ENCODE data around the gene THAP10.

The THAP10 gene

DNA sequence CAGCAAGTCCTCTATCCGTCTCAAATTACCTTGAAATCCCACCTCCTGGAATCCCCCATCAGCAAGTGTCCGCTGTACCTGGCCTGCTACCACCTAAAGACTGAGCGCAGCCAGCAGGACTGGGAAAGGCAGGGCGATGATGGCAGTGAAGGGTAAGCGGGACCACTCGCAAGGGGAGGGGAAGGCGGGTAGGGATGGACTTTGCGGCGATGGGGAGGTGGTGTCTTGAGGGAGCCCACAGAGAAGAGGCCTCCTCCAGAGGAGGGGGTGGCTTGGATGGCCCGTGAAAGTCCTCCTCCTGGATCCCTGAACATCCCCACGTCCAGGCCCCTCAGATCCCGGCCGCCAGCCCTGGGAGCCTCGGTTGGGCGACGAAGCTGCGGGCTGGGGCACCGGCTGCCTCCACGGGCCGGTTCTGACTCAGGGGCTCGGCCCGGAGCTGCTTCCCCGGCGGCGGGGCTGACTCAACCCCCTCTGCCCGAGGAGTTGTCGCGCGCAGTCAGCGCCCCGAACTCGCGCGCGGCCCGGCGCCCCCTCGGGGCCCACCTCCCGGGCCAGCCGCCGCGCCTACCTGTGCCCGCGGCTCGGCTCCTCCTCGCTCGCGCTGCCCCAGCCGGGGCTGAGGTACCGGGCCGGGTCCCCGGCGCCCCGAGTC is 38.8 kb downstream of the THAP10 start:
- no peak for DNase-seq

DNA sequence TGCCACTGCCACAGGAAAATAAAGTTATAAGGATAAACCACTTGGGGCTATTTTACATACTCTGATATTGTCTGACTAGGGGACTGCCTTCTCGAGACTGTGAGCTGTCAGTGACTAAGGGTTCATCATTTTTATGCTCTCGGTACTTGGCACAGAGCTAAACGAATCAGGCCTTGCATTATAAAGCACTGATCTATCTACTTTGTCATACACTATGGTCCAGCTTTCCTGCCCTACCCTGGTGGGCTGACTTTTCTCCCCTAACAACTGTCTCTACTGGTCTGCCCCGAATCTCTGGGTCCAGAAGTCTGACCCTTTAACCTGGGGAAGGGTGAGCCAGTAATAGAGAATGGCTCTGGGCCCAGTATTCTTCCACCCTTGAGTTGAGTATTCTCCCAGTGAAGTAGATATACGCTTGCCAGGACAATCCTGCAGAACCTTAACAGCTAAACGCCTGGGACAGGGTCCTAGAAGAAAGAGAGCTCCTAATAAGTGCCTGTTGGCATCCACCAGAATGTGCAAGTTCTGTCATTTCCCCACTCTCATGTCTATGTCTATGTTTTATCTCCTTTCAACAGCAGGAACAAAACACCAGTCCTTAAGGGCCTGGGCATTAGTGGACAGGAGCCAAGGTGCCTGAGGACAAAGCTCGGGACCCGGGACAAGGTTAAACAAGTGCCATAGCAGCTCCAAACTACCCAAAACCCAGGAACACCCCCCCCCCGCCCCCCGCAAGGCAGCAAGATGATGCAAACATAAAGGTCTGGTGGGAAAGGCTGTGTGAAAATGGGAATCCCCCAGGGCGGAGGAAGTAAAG is 39.5 kb downstream of the THAP10 start:
- no peak for DNase-seq

DNA sequence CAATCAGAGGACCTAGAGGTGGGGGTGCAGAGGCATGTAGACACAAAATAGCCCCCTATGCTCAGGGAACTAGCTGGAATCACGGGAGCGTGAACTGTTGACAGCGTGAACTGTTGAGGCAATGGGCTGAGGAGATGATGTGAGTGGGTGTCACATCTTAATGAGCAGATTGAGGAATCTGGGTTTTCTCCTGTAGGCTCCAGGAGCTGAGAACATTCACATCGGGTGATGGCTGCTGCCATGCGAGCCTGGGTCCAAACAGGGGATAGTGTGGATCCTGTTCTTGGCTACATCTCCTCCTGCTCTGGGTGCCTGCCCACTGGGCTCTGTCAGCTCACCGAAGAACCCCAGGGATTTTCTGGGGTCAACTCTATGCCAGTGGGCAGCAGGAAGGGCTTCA is 40.3 kb downstream of the THAP10 start:
- no peak for DNase-seq

DNA sequence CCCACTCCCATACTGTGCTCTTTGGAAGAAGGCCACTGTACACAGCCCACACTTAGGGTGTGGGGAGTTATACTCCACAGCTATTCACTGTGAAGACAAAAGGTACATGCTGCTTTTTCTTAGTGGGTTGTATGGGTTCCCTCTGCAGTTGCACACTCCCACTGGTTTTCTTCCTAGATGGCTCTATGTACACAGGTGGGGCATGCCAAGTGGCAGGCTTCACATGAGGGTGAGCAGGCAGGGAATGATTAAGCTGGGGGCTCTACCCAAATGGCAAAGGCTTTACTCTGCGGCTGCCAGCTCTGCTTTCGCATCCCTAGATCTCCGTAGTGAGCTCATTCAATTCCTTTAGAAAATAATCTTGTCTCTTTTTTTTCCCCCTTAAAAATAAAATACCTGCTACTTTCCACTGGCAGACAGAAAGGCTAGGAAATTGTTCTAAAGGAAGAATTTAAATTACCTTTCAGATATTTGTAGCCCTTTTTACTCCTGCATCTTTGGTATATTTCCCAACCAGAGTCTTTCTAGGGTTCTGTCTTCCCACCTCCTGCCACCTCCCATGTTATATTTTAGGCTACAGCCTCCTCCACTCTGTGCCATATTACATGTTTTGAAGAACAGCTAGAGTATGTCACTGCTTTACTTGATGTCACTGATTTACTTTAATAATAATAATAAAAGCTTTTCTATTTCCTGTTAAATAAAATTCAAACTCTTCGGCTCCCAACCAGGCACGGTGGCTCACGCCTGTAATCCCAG is 46.5 kb downstream of the THAP10 start:
- no peak for DNase-seq

DNA sequence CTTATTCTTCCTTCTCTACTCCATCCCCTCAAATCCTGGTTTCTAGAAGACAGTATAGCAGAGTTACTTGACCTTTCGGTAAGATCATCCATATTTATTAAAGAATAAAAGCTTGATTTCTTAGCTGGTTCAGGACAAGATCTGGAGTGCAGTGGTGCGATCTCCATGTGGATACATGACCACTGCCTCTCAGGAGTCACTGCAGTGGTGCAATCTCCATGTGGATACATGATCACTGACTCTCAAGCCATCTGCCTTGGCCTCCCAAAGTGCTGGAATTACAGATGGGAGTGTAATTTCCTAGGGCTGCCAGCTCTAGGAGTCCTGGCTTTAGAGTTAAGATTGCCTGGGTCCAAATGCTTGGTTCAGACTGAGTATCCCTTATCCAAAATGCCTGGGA is 54.8 kb downstream of the THAP10 start:
- DNase-seq: no peak

DNA sequence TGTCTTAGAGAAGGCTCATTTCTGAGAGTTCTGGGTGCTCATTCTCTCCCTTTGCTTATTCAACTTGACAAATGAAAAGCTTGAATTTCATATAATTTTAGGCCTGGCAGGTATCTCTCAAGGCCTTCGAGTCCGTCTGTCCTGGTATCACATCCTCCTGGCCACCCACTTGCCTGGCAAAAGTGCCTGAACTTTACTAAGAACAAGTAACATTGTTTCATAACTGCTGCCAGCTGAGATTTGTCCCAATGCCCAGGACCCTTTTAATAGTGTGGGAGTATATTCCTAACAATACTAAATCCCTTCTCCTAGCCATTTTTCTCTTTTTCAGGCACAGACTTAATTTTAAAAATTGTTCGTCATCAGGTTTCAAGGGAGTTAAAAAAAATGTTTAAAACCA is 56.4 kb downstream of the THAP10 start:
- no peak for DNase-seq

DNA sequence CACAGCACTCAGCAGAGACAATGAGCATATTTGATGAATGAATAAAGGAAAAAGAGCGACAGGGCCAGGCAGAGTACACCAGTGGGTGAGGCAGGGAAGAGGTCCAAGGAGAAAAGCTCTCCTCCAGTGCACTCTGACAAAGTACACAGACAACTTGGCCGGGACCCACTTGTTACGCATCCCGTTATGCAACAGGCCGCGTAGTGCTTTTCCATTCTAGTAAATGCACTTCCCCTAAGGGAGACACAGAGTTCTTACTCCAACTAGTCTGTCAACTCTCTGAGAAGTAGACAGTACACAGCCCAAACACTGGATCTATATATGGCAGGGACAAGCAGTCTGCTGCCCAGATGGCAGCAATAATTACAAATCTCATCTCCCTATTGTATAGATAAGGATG is 56.8 kb downstream of the THAP10 start:
- no peak for DNase-seq

DNA sequence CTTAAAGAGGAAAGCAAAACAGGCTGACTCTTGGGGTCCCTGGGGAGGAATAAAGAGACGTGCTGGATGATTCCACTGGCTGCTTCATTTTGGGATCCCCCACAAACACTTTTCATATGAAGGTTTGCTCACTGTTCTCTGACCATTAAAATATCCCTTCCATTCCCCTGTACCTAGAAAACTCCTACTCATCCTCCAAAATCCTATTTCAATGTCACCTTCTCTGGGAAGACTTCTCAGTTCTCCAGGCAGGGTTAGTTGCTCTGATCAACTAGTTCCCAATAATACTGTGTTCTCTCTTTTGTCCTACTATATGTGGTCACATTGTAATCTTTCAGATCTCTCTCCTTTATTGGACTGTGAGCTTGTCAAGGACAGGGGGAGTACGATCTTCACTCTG is 57.2 kb downstream of the THAP10 start:
- no peak for DNase-seq

DNA sequence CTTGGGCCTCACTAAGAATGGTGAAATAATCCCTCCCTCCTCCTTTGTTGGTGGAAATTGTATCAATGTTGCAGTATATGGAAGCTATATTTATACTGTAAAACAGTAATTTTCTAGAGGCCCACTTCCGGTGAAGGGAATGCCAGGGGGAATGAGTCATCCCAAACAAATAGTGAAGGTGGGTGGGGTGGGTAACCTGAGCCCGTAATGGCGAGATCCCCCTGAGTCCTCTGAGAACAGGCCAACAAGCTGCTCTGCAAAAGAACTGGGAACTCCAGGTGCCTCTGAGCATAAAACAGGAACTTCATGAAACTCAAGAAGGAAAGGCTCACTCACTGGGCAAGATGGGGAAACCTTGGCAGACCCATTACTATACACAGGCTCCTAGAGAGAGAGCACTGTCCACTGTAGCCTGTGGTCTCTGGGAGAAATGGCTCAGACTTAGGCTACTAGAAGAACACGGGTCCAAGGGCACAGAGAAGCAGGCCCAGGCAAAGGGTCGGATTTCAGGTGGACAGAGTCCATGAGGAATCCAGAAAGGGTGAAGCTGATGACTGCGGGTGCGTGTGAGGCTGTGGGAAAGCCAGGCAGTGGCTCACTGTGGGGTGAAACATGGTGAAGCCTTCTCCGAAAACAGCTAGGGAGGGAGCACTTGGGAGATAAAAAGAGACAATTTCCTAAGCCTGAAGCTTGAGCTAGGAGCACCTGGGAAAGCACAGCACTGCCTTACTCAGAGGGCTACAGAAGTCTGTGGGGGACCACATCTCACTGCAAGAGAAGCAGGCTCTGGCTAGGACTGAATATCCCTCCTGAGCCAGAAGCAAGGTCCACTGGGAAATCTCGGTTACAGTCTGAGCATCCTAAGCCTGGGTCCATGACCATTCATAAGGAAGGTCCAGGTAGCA is 58.1 kb downstream of the THAP10 start:
- DNase-seq: no peak

DNA sequence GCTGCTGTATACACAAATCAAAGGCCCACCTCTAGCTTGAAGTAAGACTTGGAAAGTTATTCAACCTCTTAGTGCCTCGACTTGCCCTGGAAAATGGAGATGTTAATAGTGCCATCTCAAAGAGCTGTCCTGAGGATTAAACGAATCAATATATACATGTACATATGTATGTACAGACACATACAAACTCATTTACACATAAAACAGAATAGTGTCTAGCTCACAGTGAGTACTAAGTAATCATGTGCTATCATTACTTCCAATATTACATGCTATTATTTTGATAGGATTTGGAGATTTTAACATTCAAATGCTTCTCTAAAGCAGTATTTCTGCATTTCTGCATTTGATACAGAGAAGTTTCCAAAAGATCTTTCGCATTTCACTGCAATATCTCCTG is 58.8 kb downstream of the THAP10 start:
- DNase-seq: no peak

DNA sequence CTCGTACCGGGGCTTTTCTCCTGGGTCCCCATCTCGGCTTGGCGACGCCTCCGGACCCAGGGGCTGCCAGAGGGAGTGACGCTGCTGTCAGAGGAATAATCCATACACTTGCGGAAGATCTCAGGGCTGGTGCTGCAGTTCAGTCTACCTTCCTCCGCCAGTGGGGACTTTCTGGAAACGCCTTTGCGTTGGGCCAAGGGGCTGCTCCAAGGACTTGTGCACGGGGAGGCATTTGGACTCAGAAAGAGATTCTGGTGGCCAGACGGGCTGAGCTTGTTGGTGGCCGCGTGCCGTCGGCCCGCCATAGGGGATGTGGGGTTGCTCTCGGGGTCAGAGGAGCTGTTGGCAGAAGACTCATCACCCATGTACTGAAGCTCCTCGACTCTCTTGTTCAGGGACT is 60.1 kb downstream of the THAP10 start:
- no peak for DNase-seq

Data from DMS153 (cell line).